Vagina (tissue), 2 donors: Measurements from ENCODE around the gene ERAL1.

ENCODE experiments used
- POLR2A ChIP-seq, 2 donors: fragments of 450-650 bp; IDR thresholded peaks; one replicate each; pipeline ENCODE4 v1.6.1; 2017; ENCODE audit warnings: antibody characterized with exemption in 2 of 2, mild to moderate bottlenecking in 2 of 2, moderate library complexity in 2 of 2
- POLR2AphosphoS5 ChIP-seq, 2 donors: sonication (generic); formaldehyde crosslinking; IDR thresholded peaks; one replicate each; pipeline ENCODE4 v1.9.0; 2017; ENCODE audit warnings: antibody characterized with exemption in 2 of 2, mild to moderate bottlenecking in 2 of 2, low read depth in 1 of 2; ENCODE audit not compliant: insufficient read depth in 1 of 2
- TF ChIP-seq, protein P1 (sequence below), 3 experiments: fragments of 450-650 bp in 2 of 3; fragments of 200-600 bp in 1 of 3; sonication (generic) in 1 of 3; IDR thresholded peaks; one replicate each; pipeline ENCODE4 v1.5.1; 2017 to 2019; ENCODE audit warnings: antibody characterized with exemption in 3 of 3, mild to moderate bottlenecking in 2 of 3, moderate library complexity in 2 of 3

DNA sequence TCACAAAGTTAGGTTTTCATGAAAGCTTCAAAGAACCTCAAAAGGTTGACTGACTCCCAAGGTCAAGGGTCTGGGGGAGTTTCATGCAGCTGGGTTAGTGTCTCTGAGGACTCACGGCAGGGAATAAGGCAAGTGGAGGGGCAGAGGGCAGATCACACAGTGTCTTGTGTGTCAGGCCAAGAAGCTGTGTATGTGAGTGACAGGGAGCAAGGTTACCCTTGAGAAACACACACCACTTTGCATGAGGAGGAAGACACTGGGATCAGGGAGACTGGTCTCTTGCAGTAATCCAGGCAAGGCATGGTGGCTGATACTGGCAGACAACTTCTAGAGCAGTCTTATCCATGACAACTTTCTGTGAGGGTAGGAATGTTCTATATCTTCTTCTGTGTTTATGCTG, 36.4 kb downstream of the ERAL1 start:
- TF ChIP-seq, protein P1, sequence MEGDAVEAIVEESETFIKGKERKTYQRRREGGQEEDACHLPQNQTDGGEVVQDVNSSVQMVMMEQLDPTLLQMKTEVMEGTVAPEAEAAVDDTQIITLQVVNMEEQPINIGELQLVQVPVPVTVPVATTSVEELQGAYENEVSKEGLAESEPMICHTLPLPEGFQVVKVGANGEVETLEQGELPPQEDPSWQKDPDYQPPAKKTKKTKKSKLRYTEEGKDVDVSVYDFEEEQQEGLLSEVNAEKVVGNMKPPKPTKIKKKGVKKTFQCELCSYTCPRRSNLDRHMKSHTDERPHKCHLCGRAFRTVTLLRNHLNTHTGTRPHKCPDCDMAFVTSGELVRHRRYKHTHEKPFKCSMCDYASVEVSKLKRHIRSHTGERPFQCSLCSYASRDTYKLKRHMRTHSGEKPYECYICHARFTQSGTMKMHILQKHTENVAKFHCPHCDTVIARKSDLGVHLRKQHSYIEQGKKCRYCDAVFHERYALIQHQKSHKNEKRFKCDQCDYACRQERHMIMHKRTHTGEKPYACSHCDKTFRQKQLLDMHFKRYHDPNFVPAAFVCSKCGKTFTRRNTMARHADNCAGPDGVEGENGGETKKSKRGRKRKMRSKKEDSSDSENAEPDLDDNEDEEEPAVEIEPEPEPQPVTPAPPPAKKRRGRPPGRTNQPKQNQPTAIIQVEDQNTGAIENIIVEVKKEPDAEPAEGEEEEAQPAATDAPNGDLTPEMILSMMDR (IDR thresholded peaks at IDR 0.05): no peak
- no peak for TF ChIP-seq POLR2A (IDR thresholded peaks at IDR 0.05)
- TF ChIP-seq POLR2AphosphoS5 (IDR thresholded peaks at IDR 0.05; ENCODE audit: insufficient read depth in 1 of 2, low read depth in 1 of 2): no peak
